Liver (tissue), 3 donors: ENCODE measurements around the gene PUS3.

Source experiments
- CTCF ChIP-seq: fragments of 150-350 bp; IDR thresholded peaks from 2 replicates; pipeline ENCODE4 v1.5.1; 2017; ENCODE audit warnings: improper control_type of control experiment, low read depth, low read length; ENCODE audit not compliant: missing input control
- EGR1 ChIP-seq, 2 donors: IDR thresholded peaks; 2 replicates each; pipeline ENCODE4 v1.6.1; 2016 to 2018; ENCODE audit warnings: antibody characterized with exemption in 2 of 2, low read depth in 2 of 2
- FOXA1 ChIP-seq: IDR thresholded peaks from 2 replicates; pipeline ENCODE4 v1.6.1; 2016; ENCODE audit warnings: antibody characterized with exemption
- GABPA ChIP-seq, 2 donors: IDR thresholded peaks in 1 of 2; conservative IDR thresholded peaks in 1 of 2; 2 replicates each; pipeline ENCODE4 v1.6.1; 2016; ENCODE audit warnings: antibody characterized with exemption in 2 of 2, mild to moderate bottlenecking in 1 of 2, moderate library complexity in 1 of 2
- HNF4A ChIP-seq, 2 donors: conservative IDR thresholded peaks; 2 replicates each; pipeline ENCODE4 v1.6.1; 2016; ENCODE audit warnings: antibody characterized with exemption in 2 of 2, mild to moderate bottlenecking in 2 of 2
- HNF4G ChIP-seq: IDR thresholded peaks from 2 replicates; pipeline ENCODE4 v1.6.1; 2016; ENCODE audit warnings: antibody characterized with exemption
- JUND ChIP-seq, 2 donors: IDR thresholded peaks; 2 replicates each; pipeline ENCODE4 v1.6.1; 2016; ENCODE audit warnings: antibody characterized with exemption in 2 of 2
- RAD21 ChIP-seq, 2 donors: IDR thresholded peaks; 2 replicates each; pipeline ENCODE4 v1.6.1; 2016; ENCODE audit warnings: antibody characterized with exemption in 2 of 2, mild to moderate bottlenecking in 2 of 2
- RXRA ChIP-seq, 2 donors: IDR thresholded peaks; 2 replicates each; pipeline ENCODE4 v1.6.1; 2017 to 2018; ENCODE audit warnings: antibody characterized with exemption in 2 of 2, mild to moderate bottlenecking in 1 of 2
- SP1 ChIP-seq: IDR thresholded peaks from 2 replicates; pipeline ENCODE4 v1.6.1; 2018; ENCODE audit warnings: antibody characterized with exemption, mild to moderate bottlenecking
- YY1 ChIP-seq: IDR thresholded peaks from 2 replicates; pipeline ENCODE4 v1.6.1; 2016; ENCODE audit warnings: antibody characterized with exemption, mild to moderate bottlenecking
- TF ChIP-seq, protein P1 (sequence below): IDR thresholded peaks from 2 replicates; pipeline ENCODE4 v1.6.1; 2016; ENCODE audit warnings: antibody characterized with exemption, mild to moderate bottlenecking
- TF ChIP-seq, protein P2 (sequence below): IDR thresholded peaks from 2 replicates; pipeline ENCODE4 v1.6.1; 2016; ENCODE audit warnings: antibody characterized with exemption
- TF ChIP-seq, protein P3 (sequence below): IDR thresholded peaks from 2 replicates; pipeline ENCODE4 v1.6.1; 2016; ENCODE audit warnings: antibody characterized with exemption
- donor health status: healthy.
- donor health status: healthy.

GRCh38 chr11:125904678-125905077 lies 1.7 kb upstream of the PUS3 start:
- TF ChIP-seq CTCF (no peak), JUND (IDR thresholded peaks at IDR 0.05) (no peak), RAD21 (IDR thresholded peaks at IDR 0.05) (no peak), FOXA1 (no peak), HNF4G (no peak), RXRA (IDR thresholded peaks at IDR 0.05) (no peak), GABPA (IDR thresholded peaks at IDR 0.05 in 1 of 2, conservative IDR thresholded peaks at IDR 0.05 in 1 of 2) (no peak), SP1 (no peak), HNF4A (conservative IDR thresholded peaks at IDR 0.05) (no peak), YY1 (no peak), EGR1 (IDR thresholded peaks at IDR 0.05; ENCODE audit: low read depth in 2 of 2) (no peak)
- TF ChIP-seq, protein P1, sequence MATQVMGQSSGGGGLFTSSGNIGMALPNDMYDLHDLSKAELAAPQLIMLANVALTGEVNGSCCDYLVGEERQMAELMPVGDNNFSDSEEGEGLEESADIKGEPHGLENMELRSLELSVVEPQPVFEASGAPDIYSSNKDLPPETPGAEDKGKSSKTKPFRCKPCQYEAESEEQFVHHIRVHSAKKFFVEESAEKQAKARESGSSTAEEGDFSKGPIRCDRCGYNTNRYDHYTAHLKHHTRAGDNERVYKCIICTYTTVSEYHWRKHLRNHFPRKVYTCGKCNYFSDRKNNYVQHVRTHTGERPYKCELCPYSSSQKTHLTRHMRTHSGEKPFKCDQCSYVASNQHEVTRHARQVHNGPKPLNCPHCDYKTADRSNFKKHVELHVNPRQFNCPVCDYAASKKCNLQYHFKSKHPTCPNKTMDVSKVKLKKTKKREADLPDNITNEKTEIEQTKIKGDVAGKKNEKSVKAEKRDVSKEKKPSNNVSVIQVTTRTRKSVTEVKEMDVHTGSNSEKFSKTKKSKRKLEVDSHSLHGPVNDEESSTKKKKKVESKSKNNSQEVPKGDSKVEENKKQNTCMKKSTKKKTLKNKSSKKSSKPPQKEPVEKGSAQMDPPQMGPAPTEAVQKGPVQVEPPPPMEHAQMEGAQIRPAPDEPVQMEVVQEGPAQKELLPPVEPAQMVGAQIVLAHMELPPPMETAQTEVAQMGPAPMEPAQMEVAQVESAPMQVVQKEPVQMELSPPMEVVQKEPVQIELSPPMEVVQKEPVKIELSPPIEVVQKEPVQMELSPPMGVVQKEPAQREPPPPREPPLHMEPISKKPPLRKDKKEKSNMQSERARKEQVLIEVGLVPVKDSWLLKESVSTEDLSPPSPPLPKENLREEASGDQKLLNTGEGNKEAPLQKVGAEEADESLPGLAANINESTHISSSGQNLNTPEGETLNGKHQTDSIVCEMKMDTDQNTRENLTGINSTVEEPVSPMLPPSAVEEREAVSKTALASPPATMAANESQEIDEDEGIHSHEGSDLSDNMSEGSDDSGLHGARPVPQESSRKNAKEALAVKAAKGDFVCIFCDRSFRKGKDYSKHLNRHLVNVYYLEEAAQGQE: no peak
- TF ChIP-seq, protein P2, sequence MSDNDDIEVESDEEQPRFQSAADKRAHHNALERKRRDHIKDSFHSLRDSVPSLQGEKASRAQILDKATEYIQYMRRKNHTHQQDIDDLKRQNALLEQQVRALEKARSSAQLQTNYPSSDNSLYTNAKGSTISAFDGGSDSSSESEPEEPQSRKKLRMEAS: no peak
- TF ChIP-seq, protein P3, sequence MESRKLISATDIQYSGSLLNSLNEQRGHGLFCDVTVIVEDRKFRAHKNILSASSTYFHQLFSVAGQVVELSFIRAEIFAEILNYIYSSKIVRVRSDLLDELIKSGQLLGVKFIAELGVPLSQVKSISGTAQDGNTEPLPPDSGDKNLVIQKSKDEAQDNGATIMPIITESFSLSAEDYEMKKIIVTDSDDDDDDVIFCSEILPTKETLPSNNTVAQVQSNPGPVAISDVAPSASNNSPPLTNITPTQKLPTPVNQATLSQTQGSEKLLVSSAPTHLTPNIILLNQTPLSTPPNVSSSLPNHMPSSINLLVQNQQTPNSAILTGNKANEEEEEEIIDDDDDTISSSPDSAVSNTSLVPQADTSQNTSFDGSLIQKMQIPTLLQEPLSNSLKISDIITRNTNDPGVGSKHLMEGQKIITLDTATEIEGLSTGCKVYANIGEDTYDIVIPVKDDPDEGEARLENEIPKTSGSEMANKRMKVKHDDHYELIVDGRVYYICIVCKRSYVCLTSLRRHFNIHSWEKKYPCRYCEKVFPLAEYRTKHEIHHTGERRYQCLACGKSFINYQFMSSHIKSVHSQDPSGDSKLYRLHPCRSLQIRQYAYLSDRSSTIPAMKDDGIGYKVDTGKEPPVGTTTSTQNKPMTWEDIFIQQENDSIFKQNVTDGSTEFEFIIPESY: no peak
